Measurements from ENCODE around the gene CFAP161.
A peak's percentile ranks its signal among the peaks of the same experiment; 100 is the strongest.

- TF ChIP-seq, protein P1, sequence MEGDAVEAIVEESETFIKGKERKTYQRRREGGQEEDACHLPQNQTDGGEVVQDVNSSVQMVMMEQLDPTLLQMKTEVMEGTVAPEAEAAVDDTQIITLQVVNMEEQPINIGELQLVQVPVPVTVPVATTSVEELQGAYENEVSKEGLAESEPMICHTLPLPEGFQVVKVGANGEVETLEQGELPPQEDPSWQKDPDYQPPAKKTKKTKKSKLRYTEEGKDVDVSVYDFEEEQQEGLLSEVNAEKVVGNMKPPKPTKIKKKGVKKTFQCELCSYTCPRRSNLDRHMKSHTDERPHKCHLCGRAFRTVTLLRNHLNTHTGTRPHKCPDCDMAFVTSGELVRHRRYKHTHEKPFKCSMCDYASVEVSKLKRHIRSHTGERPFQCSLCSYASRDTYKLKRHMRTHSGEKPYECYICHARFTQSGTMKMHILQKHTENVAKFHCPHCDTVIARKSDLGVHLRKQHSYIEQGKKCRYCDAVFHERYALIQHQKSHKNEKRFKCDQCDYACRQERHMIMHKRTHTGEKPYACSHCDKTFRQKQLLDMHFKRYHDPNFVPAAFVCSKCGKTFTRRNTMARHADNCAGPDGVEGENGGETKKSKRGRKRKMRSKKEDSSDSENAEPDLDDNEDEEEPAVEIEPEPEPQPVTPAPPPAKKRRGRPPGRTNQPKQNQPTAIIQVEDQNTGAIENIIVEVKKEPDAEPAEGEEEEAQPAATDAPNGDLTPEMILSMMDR (IDR thresholded peaks at IDR 0.05; ENCODE audit: low read length), result peak; percentile 59
- no peak for TF ChIP-seq EZH2 (optimal IDR thresholded peaks at IDR 0.05; ENCODE audit: low read depth, low read length)
These were observed 25.6 kb upstream of the CFAP161 start for GRCh38 chr15:81108427-81108826.
